ELF-1 (cell line): ENCODE results near the gene ACAP3.
"Not testable (repeated sequence)": the region's sequence is repeated elsewhere in the genome, so short reads cannot be mapped to it uniquely, and the experiment has no call there.

Experiments
- DNase-seq: peaks from one replicate; pipeline ENCODE4 v3.0.0-alpha.2; 2016; ENCODE audit warnings: low read depth, low spot score

ACAP3 gene

DNA sequence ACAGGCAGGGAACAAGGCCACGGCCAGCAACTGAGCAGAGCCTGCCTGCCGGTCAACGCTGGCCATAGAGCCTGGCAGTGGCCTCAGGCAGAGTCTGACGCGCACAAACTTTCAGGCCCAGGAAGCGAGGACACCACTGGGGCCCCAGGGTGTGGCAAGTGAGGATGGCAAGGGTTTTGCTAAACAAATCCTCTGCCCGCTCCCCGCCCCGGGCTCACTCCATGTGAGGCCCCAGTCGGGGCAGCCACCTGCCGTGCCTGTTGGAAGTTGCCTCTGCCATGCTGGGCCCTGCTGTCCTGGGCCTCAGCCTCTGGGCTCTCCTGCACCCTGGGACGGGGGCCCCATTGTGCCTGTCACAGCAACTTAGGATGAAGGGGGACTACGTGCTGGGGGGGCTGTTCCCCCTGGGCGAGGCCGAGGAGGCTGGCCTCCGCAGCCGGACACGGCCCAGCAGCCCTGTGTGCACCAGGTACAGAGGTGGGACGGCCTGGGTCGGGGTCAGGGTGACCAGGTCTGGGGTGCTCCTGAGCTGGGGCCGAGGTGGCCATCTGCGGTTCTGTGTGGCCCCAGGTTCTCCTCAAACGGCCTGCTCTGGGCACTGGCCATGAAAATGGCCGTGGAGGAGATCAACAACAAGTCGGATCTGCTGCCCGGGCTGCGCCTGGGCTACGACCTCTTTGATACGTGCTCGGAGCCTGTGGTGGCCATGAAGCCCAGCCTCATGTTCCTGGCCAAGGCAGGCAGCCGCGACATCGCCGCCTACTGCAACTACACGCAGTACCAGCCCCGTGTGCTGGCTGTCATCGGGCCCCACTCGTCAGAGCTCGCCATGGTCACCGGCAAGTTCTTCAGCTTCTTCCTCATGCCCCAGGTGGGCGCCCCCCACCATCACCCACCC is 23.6 kb upstream of the ACAP3 start, which contains the start of gene TAS1R3:
TSS of gene TAS1R3 (plus strand) at position 213 of the 898 bp plus-strand sequence. CDS start at position 279, 66 bp downstream.
- no peak for DNase-seq

DNA sequence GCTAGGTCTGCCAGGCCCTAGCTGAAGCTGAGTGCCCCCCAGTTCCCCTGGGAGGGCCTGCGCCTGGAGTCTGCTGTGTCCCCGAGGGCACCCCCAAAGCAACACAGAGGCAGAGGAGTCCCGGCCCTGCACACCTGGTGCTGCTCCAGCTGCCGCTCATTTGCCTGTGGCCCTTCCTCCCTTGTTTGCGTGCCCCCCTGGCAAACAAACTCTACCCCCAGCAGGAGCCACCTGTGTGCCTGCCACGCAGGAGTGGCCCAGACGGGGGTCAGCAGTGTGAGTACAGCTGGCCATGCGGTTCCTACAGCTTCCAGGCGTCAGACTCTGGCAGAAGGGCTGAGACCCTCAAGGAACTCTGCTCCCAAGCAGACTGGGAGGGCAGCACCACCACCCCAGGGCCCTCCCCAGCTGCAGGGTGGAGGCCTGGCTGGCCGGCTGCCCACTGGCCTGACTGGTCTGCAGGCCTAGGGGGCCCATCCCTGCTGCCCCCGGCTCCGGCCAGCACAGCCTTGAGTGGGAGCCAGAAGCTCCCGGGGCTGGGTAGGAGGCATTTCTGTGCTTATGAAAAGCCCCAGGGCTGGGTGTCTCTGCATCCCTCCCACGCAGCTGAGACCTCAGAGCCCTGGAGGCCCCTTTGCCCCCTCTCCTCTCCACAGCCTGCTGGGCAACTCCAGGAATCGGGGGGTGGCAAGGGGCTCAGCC is 22.8 kb upstream of the ACAP3 start:
- no peak for DNase-seq

DNA sequence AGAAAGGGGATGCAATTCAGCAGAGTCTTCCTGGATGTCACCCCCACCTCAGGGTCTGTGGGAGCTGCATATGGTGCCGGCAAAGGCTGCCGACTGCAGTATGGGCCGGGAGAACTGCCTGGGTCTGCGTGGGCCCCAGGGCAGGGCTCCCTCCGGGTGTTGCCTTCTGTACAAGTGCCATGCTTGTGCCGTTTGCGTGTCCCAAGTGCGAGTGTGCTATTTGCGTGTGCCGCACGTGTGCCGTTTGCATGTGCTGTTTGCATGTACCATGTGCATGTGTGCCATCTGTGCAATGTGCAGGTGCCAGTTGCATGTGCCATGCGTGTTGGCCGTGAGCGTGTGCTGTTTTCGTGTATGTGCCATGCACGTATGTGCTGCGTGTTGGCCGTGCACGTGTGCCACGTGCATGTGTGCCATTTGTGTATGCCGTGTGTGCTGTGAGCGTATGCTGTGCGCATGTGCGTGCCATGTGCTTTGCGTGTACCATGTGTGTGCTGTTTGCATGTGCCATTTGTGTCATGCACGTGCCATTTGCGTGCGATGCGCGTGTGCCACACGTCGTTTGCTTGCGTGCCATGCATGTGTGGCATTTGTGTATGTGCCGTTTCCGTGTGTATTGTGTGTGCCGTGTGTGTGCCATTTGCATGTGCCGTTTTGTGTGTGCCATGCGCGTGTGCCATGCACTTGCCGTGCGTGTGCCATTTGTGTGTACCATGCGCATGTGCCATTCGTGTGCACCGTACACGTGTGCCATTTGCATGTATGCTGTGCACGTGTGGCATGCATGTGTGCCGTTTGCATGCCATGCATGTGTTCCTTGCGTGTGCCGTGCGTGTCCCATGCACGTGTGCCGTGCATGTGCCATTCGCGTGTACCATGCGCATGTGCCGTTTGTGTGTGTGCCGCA is 21.8 kb upstream of the ACAP3 start:
- DNase-seq, result no peak

DNA sequence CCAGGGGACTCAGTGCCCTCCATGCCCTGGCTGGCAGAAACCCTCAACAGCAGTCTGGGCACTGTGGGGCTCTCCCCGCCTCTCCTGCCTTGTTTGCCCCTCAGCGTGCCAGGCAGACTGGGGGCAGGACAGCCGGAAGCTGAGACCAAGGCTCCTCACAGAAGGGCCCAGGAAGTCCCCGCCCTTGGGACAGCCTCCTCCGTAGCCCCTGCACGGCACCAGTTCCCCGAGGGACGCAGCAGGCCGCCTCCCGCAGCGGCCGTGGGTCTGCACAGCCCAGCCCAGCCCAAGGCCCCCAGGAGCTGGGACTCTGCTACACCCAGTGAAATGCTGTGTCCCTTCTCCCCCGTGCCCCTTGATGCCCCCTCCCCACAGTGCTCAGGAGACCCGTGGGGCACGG is 20.5 kb upstream of the ACAP3 start:
- no peak for DNase-seq

DNA sequence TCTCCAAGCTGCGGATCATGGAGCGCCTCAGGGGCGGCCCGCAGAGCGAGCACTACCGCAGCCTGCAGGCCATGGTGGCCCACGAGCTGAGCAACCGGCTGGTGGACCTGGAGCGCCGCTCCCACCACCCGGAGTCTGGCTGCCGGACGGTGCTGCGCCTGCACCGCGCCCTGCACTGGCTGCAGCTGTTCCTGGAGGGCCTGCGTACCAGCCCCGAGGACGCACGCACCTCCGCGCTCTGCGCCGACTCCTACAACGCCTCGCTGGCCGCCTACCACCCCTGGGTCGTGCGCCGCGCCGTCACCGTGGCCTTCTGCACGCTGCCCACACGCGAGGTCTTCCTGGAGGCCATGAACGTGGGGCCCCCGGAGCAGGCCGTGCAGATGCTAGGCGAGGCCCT is 19.6 kb upstream of the ACAP3 start:
- no peak for DNase-seq

DNA sequence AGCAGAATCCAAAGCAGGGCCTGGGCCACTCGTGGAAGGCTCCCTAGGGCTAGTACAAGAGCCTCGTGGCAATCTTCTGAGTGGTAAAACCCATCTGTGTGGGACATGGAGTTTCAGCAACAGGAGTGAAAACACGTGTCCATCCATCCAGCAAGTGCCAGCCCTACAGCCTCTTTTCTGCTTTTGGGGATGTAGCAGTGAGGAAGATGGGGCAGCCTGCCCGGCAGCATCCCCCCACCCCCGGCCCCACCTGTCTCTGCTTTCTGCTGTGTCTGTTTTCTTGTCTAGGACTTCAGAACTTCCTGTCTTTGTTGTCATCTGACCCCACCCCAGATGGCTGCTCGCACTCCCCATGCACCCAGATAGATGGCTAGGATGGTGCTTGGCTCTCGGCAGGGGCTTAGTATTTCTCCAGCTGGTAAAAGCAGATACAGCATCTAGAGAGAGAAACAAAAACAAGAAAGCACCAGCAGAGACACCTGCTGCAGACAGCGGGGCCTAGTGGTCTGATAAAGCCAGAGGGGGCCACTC is 18.4 kb upstream of the ACAP3 start:
- no peak for DNase-seq

DNA sequence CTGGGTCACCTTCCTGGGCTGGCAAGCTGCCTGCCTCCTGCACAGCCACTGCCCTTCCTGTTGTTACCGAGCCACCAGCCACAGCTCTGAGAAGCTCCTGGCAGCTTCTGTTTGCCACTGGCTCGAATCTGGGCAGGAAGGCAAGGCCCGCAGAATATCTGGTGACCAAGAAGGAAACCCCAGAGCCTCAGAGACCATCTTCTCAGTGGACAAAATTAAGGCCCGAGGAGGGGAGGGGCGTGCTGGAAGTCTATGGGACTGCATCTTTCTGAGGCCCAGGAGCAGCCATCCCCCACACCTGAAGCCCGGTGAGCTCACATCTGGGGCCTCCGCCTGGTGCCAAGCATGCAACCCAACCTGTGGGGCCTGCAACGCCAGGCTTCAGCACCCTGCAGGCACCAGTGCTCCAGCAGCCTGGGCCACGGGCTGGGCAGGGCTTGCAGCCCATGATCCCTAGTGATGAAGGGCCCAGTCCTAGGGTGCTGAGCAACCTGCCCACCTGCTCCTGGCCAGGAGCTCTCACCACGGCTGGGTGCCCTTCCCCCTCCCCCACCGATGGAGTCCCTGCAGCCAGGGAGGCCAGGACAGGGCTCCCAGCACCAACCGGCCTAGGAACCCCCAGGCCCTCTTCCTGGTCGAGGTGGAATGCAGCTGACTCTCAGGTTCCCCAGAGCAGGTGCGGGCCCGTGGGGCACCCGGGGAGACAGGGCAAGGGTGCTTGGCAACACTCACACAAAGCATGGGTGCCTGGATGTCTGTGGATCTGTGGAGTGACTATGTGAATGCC is 17.8 kb upstream of the ACAP3 start:
- DNase-seq, result no peak

DNA sequence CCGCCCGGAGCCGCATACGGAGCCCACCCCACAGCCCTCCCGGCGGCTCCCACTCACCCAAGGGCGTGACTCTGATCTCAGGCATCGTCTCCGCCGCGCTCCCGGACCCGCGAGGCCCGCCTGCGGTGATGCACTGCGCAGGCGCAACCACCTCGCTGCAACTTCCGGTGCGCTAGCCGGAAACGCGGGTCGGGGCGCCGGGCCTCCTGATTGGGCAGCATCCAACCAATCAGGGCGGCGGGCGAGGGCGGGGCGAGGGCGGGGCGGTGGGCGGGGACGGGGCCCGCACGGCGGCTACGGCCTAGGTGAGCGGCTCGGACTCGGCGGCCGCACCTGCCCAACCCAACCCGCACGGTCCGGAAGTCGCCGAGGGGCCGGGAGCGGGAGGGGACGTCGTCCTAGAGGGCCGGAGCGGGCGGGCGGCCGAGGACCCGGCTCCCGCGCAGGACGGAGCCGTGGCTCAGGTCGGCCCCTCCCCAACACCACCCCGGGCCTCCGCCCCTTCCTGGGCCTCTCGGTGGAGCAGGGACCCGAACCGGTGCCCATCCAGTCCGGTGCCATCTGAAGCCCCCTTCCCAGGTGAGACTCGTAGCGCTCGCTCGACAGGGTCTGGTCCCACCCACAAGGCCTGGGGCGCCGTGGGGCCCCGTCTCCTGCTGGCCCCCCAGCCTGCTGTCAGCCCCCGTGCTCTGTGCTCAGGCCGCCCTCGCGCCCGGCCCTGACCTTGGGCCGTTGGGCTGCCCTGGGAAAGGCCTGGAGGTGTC is 17.0 kb upstream of the ACAP3 start, which contains the start of the genes CPTP and INTS11:
TSS of gene CPTP (plus strand) at position 279 of the 764 bp plus-strand sequence. CDS start 2,109 bp downstream, outside the sequence.
TSS of gene INTS11 (minus strand) at position 137 of the 764 bp plus-strand sequence. CDS start at position 85, 52 bp downstream.
- peak; percentile 82 for DNase-seq

DNA sequence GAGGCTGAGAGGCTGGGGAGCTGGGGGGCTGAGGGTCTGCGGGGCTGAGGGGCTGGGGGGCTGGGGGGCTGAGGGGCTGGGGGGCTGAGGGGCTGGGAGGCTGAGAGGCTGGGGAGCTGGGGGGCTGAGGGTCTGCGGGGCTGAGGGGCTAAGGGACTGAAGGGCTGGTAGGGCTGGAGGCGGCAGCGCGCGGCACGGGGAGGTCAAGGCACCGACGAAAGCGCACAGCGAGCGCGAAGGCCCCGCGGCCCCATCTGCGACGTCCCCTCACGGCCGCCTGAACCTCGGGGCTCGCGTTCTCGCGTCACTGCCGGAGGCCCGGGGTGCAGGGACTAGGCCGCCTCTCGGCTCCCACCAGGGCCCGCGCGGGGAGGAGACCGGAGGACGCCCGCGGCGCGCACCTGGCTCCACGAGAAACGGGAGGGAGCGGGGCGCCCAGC is 16.4 kb upstream of the ACAP3 start:
- DNase-seq, result no peak

DNA sequence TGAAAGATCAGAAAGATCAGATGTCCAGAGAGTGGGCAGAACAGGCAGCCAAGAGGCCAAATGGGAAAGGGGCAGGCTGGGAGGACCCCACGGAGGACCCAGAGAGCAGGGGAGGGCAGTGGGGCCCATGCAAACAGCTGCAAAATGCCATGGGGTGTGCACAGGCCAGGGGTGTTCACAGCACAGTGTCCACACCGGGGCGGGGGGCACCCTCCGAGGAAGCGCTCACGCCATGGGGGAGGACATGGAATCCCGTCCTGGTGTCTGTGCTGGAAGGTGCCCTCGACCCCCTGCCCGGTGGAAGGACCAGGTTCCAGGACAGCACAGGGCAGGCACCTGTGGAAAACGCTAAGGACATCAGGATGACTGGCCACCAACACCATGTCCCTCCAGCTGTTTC is 15.2 kb upstream of the ACAP3 start:
- no peak for DNase-seq

DNA sequence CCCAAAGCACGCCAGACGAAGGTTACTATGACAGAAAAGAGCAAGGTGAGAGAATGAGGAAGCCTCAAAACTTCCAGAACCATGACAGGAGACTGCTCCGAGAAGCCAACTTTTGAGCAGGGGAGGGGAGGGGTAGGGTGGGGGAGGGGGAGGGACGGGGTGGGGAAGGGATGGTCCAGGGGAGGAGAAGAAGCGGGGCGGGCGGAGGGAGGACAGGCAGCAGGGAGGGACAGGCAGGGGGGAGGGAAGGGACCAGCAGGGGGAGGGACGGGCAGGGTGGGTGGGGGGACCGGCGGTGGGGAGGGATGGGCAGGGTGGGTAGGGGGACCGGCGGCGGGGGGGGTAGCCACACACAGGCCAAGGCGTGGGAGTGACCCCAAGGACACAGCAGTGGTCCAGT is 14.7 kb upstream of the ACAP3 start:
- no peak for DNase-seq

DNA sequence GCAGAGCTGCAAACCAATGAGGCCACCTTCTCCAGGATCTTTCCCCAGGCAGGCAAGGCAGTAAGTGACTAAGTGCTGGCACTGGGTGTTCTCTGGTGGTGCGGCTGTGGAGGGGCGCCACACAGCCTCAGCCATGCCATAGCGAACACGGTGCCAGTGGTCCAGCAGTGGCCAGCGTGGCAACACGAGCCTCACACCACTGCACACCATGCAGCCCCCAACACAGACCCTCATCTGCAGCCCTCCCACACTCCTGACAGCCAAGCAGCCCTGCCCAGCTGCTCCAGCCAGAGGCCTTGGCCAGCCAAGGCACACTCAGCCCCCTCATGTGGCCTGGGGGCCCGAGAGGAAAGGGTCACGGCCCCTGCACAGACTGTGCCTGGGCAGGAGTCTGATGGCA is 13.7 kb upstream of the ACAP3 start:
- no peak for DNase-seq

DNA sequence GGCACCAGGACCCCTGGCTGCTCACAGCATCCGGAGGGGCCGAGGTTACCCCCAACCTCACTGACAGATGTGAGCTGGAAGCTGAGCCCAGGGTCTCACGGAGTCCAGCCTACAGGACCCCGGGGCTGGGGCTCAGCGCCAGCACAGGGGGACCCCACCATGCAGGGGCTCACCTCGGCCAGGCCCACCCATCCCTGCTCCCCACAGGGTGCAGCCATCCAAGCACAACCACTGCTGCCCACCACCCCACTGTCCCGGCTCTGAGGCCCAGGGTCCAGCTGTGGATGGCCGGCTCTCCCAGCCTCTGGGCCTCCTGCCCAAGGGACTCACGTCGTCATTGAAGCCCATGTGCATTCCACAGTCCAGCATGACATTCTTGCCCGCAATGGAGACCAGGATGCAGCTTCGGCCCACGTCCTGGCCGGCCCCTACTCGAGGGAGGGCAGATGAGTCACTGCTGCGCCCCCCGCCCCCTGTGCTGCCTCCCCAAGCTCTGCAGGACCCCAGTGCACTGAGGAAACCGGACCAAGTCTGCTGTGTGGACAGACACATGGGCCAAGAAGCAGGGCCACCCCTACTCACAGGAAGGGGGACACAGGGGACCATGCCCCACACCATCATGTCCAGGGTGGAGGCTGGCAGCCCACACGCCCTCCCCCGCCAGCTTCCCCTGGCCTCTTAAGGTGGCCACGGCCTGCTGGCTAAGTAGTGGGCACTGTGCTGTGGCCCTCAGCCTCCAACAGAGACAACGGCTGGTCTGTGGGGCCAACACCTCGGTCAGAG is 13.1 kb upstream of the ACAP3 start:
- DNase-seq, result no peak

DNA sequence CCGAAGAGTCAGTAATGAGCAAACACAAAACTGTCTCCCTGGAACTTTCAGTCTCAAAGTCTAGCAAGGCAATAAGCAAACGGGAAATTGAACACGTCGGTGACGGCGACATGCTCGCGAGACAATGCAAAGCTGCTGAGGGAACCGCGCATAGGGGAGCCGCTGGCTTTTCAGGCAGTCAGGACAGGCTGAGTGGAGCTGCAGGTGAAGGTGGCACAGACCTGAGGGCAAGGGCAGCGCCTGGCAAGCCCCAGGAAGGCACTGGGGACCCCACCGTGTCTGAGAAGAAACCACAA is 11.9 kb upstream of the ACAP3 start:
- no peak for DNase-seq

DNA sequence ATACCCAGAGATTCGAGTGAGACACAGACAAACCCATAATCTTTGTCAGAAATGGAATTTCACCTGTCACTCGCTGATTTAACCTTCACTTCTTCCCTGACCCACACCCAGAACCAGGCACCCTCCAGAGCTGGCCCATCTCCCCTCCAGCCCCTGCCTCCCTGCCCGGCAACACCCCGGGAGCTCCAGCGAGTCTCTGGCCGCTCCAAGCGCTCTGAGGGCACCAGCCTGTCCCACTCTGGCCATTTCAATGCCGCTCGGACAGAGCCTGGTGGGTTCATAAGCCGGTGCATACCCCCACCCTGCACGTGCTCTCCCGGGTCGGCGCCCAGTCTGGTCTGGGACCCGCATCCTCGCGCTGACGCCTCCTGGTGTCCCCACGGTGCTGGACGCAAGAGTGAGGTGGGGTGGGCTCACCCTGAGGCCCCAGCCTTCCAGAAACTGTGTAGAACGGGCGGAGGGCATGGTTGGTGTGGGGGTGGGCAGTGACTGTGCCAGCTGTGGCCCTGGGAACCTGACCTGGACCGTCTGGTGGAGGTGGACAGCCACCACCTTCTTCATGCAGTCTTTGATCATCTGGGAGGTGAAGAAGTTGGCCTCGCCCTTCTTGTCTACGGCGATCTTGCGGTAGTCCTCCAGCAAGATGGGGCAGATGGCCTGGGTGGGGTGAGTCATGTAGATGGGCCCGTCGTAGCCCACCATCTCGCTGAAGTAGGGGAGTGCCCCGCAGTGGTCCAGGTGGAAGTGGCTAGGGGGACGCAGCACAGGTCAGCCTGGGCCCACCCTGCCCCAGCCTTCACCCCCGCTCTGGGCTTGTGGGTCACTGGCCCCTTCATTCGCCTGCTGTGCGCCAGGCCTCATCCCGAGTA is 11.3 kb upstream of the ACAP3 start:
- no peak for DNase-seq

DNA sequence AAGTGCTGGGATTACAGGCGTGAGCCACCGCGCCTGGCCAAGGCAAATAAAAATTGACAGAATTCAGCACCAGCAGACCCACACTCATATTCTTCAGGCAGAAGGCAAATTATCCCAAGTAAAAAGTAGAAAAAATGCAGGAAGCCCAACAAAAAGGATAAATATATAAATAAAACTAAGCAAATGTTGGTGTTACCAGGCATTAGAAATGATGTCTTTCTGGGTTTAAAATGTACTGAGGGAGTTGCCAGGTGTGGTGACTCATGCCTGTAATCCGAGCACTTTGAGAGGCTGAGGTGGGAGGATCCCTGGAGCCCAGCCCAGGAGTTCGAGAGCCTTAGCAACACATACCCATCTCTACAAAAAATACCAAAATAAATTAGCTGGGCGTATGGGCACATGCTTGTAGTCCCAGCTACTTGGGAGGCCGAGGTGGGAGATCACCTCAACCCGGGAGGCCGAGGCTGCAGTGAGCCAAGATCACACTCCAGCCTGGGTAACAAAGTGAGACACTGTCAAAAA is 10.5 kb upstream of the ACAP3 start:
- peak; percentile 47 for DNase-seq

DNA sequence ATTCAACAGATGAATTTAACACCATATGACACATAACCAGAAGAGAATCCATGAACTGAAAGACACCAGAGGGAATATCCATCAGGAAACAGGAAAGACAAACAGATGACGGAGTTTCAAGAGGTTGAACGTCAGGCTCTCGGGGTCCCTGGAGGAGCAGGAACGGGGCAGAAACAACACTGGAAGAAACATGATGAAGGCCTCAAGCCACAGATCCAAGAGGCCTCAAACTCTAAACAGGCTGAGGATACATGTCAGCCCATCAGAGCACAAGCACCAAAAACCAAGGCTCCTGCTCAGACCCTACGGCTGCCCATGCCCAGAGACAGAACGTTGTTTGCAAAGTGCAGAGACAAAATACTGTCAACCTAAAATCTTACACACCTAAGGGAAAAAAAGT is 9.7 kb upstream of the ACAP3 start:
- no peak for DNase-seq

DNA sequence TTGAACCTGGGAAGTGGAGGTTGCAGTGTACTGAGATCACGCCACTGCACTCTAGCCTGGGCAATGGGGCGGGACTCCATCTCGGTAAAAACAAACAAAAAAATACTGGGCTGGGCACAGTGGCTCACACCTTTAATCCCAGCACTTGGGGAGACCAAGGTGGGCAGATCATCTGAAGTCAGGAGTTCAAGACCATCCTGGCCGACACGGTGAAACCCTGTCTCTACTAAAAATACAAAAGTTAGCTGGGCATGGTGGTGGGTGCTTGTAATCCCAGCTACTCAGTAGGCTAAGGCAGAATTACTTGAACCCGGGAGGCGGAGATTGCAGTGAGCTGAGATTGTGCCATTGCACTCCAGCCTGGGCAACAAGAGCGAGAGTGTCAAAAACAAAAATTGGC is 8.5 kb upstream of the ACAP3 start:
- not testable (repeated sequence) for DNase-seq
